Measurements from ENCODE around the gene ALOX5AP.
"Not testable (repeated sequence)": the region's sequence is repeated elsewhere in the genome, so short reads cannot be mapped to it uniquely, and the experiment has no call there.

The ALOX5AP gene

GRCh38 chr13:30737511-30738337 lies 2.4 kb downstream of the ALOX5AP start:
- no peak for DNase-seq (ENCODE audit: low spot score)

GRCh38 chr13:30738526-30739236 lies 3.3 kb downstream of the ALOX5AP start:
- no peak for DNase-seq (ENCODE audit: low spot score)

GRCh38 chr13:30739237-30739528 lies 3.8 kb downstream of the ALOX5AP start:
- DNase-seq (ENCODE audit: low spot score), result no peak

- peak; percentile 54 for DNase-seq (ENCODE audit: low spot score)
Measured at GRCh38 chr13:30739761-30740642, 4.7 kb downstream of the ALOX5AP start.

GRCh38 chr13:30742901-30743300 lies 7.6 kb downstream of the ALOX5AP start:
- no peak for DNase-seq (ENCODE audit: low spot score)

- peak; percentile 86 for DNase-seq (ENCODE audit: low spot score)
Measured at GRCh38 chr13:30743319-30744055, 8.1 kb downstream of the ALOX5AP start.

GRCh38 chr13:30744056-30744680 lies 8.8 kb downstream of the ALOX5AP start:
- no peak for DNase-seq (ENCODE audit: low spot score)

- DNase-seq (ENCODE audit: low spot score), result no peak
Measured at GRCh38 chr13:30744681-30745077, 9.3 kb downstream of the ALOX5AP start.

- no peak for DNase-seq (ENCODE audit: low spot score)
Measured at GRCh38 chr13:30745906-30746686, 10.8 kb downstream of the ALOX5AP start.

- DNase-seq (ENCODE audit: low spot score), result no peak
Measured at GRCh38 chr13:30746791-30747190, 11.4 kb downstream of the ALOX5AP start.

GRCh38 chr13:30747845-30748244 lies 12.5 kb downstream of the ALOX5AP start:
- not testable (repeated sequence) for DNase-seq (ENCODE audit: low spot score)

- no peak for DNase-seq (ENCODE audit: low spot score)
Measured at GRCh38 chr13:30748717-30749116, 13.4 kb downstream of the ALOX5AP start.

- DNase-seq (ENCODE audit: low spot score), result no peak
Measured at GRCh38 chr13:30750036-30750435, 14.7 kb downstream of the ALOX5AP start.

- no peak for DNase-seq (ENCODE audit: low spot score)
Measured at GRCh38 chr13:30751183-30751933, 16.0 kb downstream of the ALOX5AP start.

GRCh38 chr13:30752201-30752797 lies 17.0 kb downstream of the ALOX5AP start:
- DNase-seq (ENCODE audit: low spot score), result no peak

- DNase-seq (ENCODE audit: low spot score), result no peak
Measured at GRCh38 chr13:30753030-30753616, 17.8 kb downstream of the ALOX5AP start.

- no peak for DNase-seq (ENCODE audit: low spot score)
Measured at GRCh38 chr13:30755678-30756077, 20.3 kb downstream of the ALOX5AP start.

- DNase-seq (ENCODE audit: low spot score), result no peak
Measured at GRCh38 chr13:30757026-30757742, 21.8 kb downstream of the ALOX5AP start.
